SK-N-MC (cell line): ENCODE data around the gene CAND2.

Experiments used
- EZH2 ChIP-seq: fragments of 200-600 bp; sonication (generic); IDR thresholded peaks from one replicate; pipeline ENCODE4 v1.6.1; 2017; ENCODE audit warnings: antibody characterized with exemption
- POLR2AphosphoS5 ChIP-seq: IDR thresholded peaks from 2 replicates; pipeline ENCODE4 v1.6.1; 2012; ENCODE audit warnings: mild to moderate bottlenecking, low read depth, low read length, borderline replicate concordance

- no peak for TF ChIP-seq POLR2AphosphoS5
- TF ChIP-seq EZH2 = no peak
These were observed 21.3 kb upstream of the CAND2 start for GRCh38 chr3:12775226-12775625.
